CD14-positive monocyte (primary cell): Measurements from ENCODE around the gene DENND5B. TPM values are rescaled to one million over a fixed set of nuclear protein-coding genes. Genes with fewer than 3 reads are reported as not detected.

Experiments used
- DNase-seq, 3 donors: peaks; one replicate each; pipeline ENCODE4 v3.0.0-alpha.2; 2011 to 2022
- H2AFZ ChIP-seq: 2 replicates; pipeline ENCODE4 v1.6.0; 2012; ENCODE audit warnings: mild to moderate bottlenecking, low read depth, low read length, inconsistent platforms; ENCODE audit not compliant: insufficient read depth, poor library complexity, severe bottlenecking
- H3K27ac ChIP-seq, 2 donors: 1 replicate in 1 of 2; 2 replicates in 1 of 2; pipeline ENCODE4 v1.5.1; 2012 to 2013; ENCODE audit warnings: low read length in 2 of 2, control low read depth in 1 of 2, inconsistent platforms in 1 of 2, low read depth in 1 of 2, mild to moderate bottlenecking in 1 of 2
- H3K27me3 ChIP-seq, 2 donors: one replicate each; pipeline versions ENCODE4 v1.6.0 to v1.6.1; 2011 to 2013; ENCODE audit warnings: low read length in 2 of 2; ENCODE audit not compliant: control insufficient read depth in 2 of 2, insufficient read depth in 2 of 2
- H3K36me3 ChIP-seq, 2 donors: replicated peaks in 1 of 2; 1 replicate in 1 of 2; 2 replicates in 1 of 2; pipeline versions ENCODE4 v1.5.1 to v1.6.1; 2012 to 2013; ENCODE audit warnings: low read length in 2 of 2, control low read depth in 1 of 2, inconsistent platforms in 1 of 2, mild to moderate bottlenecking in 1 of 2; ENCODE audit not compliant: insufficient read depth in 2 of 2, control insufficient read depth in 1 of 2
- H3K4me1 ChIP-seq, 2 donors: 1 replicate in 1 of 2; 2 replicates in 1 of 2; pipeline versions ENCODE4 v1.5.1 to v1.6.1; 2012 to 2013; ENCODE audit warnings: low read length in 2 of 2, control low read depth in 1 of 2, inconsistent platforms in 1 of 2, mild to moderate bottlenecking in 1 of 2, moderate library complexity in 1 of 2; ENCODE audit not compliant: insufficient read depth in 2 of 2, control insufficient read depth in 1 of 2
- H3K4me2 ChIP-seq: replicated peaks from 2 replicates; pipeline ENCODE3; 2012; ENCODE audit warnings: low read length, moderate library complexity, mild to moderate bottlenecking; ENCODE audit not compliant: poor library complexity, severe bottlenecking; ENCODE audit errors: extremely low read depth
- H3K4me3 ChIP-seq, 3 experiments: fragments of 200-600 bp in 1 of 3; sonication (generic) in 1 of 3; replicated peaks in 1 of 3; 1 replicate in 2 of 3; 2 replicates in 1 of 3; pipeline ENCODE4 v1.5.1; 2011 to 2013; ENCODE audit warnings: low read length in 3 of 3, mild to moderate bottlenecking in 3 of 3, control low read depth in 2 of 3, low read depth in 2 of 3, inconsistent platforms in 1 of 3, moderate library complexity in 1 of 3
- H3K79me2 ChIP-seq: 2 replicates; pipeline ENCODE4 v1.6.0; 2012; ENCODE audit warnings: mild to moderate bottlenecking, control low read depth, inconsistent platforms, low read length, moderate library complexity; ENCODE audit not compliant: insufficient read depth
- H3K9ac ChIP-seq: 2 replicates; pipeline ENCODE4 v1.6.0; 2017; ENCODE audit warnings: low read length, mild to moderate bottlenecking; ENCODE audit not compliant: insufficient read depth, poor library complexity, severe bottlenecking
- H3K9me3 ChIP-seq, 2 donors: replicated peaks in 1 of 2; 1 replicate in 1 of 2; 2 replicates in 1 of 2; pipeline versions ENCODE4 v1.5.1 to v1.6.1; 2012 to 2013; ENCODE audit warnings: low read length in 2 of 2, control low read depth in 1 of 2; ENCODE audit not compliant: control insufficient read depth in 1 of 2, insufficient read depth in 1 of 2
- H4K20me1 ChIP-seq: 2 replicates; pipeline ENCODE4 v1.6.0; 2012; ENCODE audit warnings: mild to moderate bottlenecking, low read length, control low read depth, moderate library complexity; ENCODE audit not compliant: insufficient read depth
- H3K27ac Mint-ChIP-seq, 7 donors: one replicate each; pipeline ENCODE4 v1.8.0; 2020; ENCODE audit warnings: mild to moderate bottlenecking in 7 of 7, mixed read lengths in 7 of 7, moderate library complexity in 6 of 7, inconsistent platforms in 2 of 7
- H3K27me3 Mint-ChIP-seq, 3 donors: one replicate each; pipeline ENCODE4 v1.8.0; 2021 to 2022; ENCODE audit warnings: low read depth in 3 of 3, mild to moderate bottlenecking in 3 of 3, mixed read lengths in 3 of 3, moderate library complexity in 3 of 3, inconsistent platforms in 1 of 3
- H3K36me3 Mint-ChIP-seq, 2 donors: one replicate each; pipeline ENCODE4 v1.8.0; 2020; ENCODE audit warnings: mixed read lengths in 2 of 2, inconsistent platforms in 1 of 2, mild to moderate bottlenecking in 1 of 2
- H3K4me1 Mint-ChIP-seq: one replicate; pipeline ENCODE4 v1.8.0; 2020; ENCODE audit warnings: mild to moderate bottlenecking, mixed read lengths
- H3K4me3 Mint-ChIP-seq, 2 donors: one replicate each; pipeline ENCODE4 v1.8.0; 2020; ENCODE audit warnings: mild to moderate bottlenecking in 2 of 2, mixed read lengths in 2 of 2, moderate library complexity in 1 of 2
- H3K9me3 Mint-ChIP-seq, 7 donors: one replicate each; pipeline ENCODE4 v1.8.0; 2020 to 2022; ENCODE audit warnings: mixed read lengths in 7 of 7, mild to moderate bottlenecking in 6 of 7, moderate library complexity in 6 of 7, inconsistent platforms in 2 of 7
- WGBS: methylation state at CpG from one replicate; pipeline ENCODE4 v1.1.5; 2013; ENCODE audit warnings: missing lambda C conversion rate; ENCODE audit not compliant: insufficient coverage; 5-methylcytosine and 5-hydroxymethylcytosine counted together
- intact Hi-C, 2 donors: fragments of 100-400 bp; cut with micrococcal nuclease; formaldehyde crosslinking; loops; one replicate each; pipeline versions ENCODE4 v1.15.0 to v1.15.1; 2023
- polyA plus RNA-seq, 3 donors: library from polyadenylated mRNA; depleted of rRNA in 1 of 3; unstranded in 2 of 3; stranded (reverse) in 1 of 3; fragments of 300-500 nt in 2 of 3; fragments of >200 nt in 1 of 3; fragmentation: Illumina TruSeq in 2 of 3; gene quantifications; 1 replicate in 2 of 3; 2 replicates in 1 of 3; pipeline ENCODE4 v1.2.3, GENCODE V29; 2012 to 2021
- TF ChIP-seq, protein P1 (sequence below): fragments of 200-600 bp; IDR thresholded peaks from one replicate; pipeline ENCODE4 v1.8.0; 2022; ENCODE audit warnings: antibody characterized with exemption, mild to moderate bottlenecking

The DENND5B gene
- polyA plus RNA-seq, 3 donors = 0.23 to 0.36 (median 0.36) TPM

DNA sequence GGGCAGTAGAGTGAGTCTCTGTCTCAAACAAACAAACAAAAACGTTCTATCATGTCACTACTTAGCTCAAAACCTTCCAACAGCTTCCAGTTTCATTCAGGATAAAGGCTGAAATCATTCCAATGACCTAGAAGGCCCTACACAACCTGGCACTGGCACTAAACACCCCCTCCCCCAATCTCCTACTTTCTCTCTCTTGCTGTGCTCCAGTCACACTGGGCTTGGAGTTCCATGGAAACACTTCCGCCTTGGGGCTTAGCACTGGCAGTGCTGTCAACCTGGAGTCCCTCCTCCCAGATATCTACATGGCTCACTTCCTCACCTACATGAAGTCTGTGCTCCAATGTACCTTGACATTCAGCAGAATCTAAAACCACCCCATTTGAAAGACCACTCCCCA is 199.9 kb downstream of the DENND5B start:
- no peaks in the 10 kb centered on the region for H3K27me3 Mint-ChIP-seq
- Histone ChIP-seq H3K9ac (no peak overlapping the region), H3K27ac (no peak overlapping the region), H3K4me3 (no peak overlapping the region), H3K27me3 (no peaks in the 10 kb centered on the region), H4K20me1 (no peaks in the 10 kb centered on the region), H2AFZ (no peak overlapping the region), H3K36me3 (no peaks in the 10 kb centered on the region), H3K4me1 (no peaks in the 10 kb centered on the region), H3K79me2 (no peaks in the 10 kb centered on the region), H3K9me3 (no peaks in the 10 kb centered on the region), H3K4me2 (no peak overlapping the region)
- 92% methylated on average over 2 of the region's 2 CpGs for whole genome bisulfite sequencing
- H3K9me3 Mint-ChIP-seq = no peaks in the 10 kb centered on the region
- H3K4me1 Mint-ChIP-seq = no peaks in the 10 kb centered on the region
- H3K36me3 Mint-ChIP-seq = no peaks in the 10 kb centered on the region
- no peak overlapping the region for H3K27ac Mint-ChIP-seq
- TF ChIP-seq, protein P1, sequence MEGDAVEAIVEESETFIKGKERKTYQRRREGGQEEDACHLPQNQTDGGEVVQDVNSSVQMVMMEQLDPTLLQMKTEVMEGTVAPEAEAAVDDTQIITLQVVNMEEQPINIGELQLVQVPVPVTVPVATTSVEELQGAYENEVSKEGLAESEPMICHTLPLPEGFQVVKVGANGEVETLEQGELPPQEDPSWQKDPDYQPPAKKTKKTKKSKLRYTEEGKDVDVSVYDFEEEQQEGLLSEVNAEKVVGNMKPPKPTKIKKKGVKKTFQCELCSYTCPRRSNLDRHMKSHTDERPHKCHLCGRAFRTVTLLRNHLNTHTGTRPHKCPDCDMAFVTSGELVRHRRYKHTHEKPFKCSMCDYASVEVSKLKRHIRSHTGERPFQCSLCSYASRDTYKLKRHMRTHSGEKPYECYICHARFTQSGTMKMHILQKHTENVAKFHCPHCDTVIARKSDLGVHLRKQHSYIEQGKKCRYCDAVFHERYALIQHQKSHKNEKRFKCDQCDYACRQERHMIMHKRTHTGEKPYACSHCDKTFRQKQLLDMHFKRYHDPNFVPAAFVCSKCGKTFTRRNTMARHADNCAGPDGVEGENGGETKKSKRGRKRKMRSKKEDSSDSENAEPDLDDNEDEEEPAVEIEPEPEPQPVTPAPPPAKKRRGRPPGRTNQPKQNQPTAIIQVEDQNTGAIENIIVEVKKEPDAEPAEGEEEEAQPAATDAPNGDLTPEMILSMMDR = no peak
- no peak for DNase-seq
- intact Hi-C loops = no loop called here
- H3K4me3 Mint-ChIP-seq = no peak overlapping the region

DNA sequence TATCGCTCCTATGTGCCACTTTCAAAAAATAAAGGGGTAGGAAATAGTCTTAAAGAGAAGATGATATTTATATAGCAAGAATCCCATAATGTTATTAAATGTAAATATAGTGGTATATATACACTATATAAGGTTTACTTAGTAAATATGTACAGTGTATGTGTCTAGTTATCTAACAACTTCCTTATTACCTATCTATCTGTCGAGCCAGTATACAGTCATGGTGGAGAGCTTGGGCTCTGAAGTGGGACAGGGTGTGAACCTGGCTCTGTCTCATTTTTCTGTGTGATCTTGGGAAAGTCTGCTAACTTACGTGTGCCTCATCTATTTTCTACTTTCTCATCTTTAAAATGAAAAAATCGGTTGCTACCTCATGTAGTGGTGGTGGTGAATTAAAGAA is 202.2 kb downstream of the DENND5B start:
- Mint-ChIP-seq H3K4me1 (no peaks in the 10 kb centered on the region), H3K36me3 (no peaks in the 10 kb centered on the region), H3K27ac (no peak overlapping the region), H3K9me3 (no peaks in the 10 kb centered on the region), H3K4me3 (no peak overlapping the region), H3K27me3 (no peaks in the 10 kb centered on the region)
- Histone ChIP-seq H3K36me3 (no peaks in the 10 kb centered on the region), H3K9ac (no peak overlapping the region), H2AFZ (no peak overlapping the region), H3K4me1 (no peaks in the 10 kb centered on the region), H3K27ac (no peak overlapping the region), H3K9me3 (no peaks in the 10 kb centered on the region), H3K4me2 (no peak overlapping the region), H3K27me3 (no peaks in the 10 kb centered on the region), H3K79me2 (no peaks in the 10 kb centered on the region), H4K20me1 (no peaks in the 10 kb centered on the region), H3K4me3 (no peak overlapping the region)
- intact Hi-C loops = no loop called here
- no peak for DNase-seq
- TF ChIP-seq, protein P1 = no peak
- WGBS = no CpG with 5 or more reads among the region's 4 CpGs
